HG03060 (cell line): ENCODE measurements around the gene TNFSF18.

ENCODE experiments used
- ATAC-seq: cut with Tn5 transposase; IDR thresholded peaks from one replicate; pipeline ENCODE4 v1.9.1; 2021; ENCODE audit warnings: low read depth, moderate number of reproducible peaks; ENCODE audit not compliant: unreplicated experiment

The TNFSF18 gene

DNA sequence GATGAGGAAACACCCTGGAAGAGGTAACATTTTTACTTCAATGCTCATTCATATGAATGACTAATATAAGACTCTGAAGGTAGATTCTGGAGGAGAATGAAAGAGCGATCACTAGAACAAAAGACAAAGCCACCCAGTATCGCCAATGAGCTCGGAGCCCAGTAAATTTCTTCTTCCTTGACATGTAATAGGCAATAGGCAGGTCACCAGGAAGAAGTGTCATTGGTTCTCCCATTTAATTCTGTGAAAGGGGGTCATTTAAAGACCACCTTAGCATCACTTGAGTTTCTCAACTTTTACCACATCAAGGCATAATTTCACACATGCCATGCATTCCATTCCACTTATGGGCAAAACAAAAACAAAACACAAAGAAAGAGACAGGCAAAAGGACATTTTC is 7.9 kb downstream of the TNFSF18 start:
- ATAC-seq: no peak

DNA sequence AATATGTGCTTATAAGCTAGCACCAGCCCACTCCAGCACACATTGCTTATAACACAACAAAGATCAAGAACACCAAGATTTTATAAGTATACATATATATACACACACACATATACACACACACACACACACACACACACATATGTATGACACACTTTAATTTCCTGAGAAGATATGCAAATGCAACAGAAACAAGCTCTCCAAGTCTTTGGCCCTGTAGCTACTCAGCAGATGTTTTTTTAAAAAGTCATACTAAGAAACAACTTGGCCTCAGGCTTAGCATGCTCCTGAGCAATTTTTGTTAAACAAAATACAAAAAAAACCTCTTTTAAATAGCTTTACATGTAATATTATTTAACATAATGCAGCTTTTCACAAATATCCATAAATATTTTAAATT is 11.1 kb downstream of the TNFSF18 start:
- no peak for ATAC-seq

DNA sequence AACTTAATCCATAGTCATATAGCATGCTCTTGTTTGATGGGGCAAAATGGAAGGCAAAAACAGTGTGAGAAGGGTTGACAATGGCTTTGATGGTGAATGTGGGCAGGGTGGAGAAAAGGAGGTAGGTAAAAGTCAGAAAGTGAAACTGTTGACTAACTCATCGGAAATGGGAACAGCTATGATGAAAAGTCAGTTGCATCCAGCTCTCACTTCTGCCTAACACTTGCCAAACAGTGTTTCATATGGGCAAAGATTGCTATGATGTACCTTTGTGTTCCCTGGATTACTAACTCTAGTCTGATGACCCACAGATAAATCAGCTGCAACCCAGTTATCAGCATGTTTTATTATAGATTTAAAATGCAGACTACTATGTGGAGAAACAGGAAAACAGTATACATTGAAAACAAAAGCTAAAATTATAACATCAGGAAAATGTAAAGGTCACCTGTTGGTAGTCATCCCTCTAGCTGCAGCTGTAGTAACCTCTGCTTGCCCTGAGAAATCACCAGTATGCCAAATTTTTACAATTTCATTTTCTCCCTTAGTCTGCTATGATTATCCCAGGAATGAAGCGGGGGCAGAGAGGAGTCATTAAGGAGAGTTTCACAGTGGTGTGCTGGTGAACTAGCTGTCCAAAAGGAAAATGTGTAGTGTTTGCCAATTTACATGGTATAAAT is 11.7 kb downstream of the TNFSF18 start:
- no peak for ATAC-seq

DNA sequence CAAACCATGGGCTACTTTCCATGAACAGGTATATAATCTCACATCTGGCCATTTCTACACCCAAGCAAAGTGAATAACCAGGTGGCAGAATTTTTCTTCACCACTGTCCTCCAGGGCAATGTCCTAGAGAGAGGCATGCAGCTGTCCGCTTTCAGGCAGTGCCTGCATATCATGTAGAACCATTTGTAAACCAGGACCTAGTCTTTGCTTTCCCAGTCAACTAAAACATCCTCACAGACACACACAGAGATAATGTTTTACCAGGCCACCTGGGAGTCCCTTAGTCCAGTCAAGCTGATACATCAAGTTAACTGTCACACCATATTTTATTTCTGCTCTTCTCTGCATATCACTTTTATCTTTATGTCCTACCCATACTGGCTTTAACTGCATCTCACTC is 26.2 kb downstream of the TNFSF18 start:
- no peak for ATAC-seq

DNA sequence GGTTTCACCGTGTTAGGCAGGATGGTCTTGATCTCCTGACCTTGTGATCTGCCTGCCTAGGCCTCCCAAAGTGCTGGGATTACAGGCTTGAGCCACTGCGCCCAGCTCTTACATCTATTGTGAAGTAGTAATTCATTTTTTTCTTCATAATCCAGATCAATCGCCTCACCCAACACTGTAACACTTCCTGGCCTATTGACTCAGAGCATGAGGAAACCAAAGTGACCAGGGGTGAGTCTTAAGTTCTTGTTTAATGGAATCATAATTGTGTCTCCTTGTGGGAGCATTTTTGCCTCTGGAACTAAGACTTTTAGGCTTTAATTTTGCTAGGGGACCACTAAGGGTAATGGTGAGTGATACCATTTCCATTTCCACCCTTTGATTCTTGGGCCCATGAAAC is 27.4 kb downstream of the TNFSF18 start:
- ATAC-seq: no peak

DNA sequence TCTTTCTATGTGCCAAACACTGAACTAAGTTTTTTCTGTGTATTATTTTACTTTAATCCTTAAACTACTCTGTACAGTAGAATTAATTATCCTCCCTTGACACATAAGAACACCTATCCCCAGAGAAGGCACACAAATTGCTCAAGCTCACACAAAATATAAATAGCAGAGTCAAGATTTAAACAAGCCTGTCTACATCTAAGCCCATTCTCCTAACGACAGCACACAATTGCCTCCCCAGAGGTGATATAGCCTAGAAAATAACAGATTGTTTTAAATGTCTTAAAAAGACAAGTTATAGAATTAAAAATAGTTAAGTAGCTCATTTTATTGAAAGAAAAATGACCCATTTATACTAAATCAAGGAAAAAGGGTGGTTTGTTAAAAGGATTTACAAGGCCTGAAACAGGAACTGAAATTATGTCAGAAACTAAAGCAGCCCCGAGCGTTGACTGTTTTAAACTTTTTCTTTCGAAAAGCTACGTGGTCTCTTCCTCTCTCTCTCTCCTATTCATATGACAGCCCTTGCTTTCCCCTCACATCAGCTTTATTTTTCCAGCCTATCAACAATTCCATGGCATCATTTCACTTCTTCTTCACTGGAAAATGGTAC is 30.5 kb downstream of the TNFSF18 start:
- peak; percentile 67 for ATAC-seq

DNA sequence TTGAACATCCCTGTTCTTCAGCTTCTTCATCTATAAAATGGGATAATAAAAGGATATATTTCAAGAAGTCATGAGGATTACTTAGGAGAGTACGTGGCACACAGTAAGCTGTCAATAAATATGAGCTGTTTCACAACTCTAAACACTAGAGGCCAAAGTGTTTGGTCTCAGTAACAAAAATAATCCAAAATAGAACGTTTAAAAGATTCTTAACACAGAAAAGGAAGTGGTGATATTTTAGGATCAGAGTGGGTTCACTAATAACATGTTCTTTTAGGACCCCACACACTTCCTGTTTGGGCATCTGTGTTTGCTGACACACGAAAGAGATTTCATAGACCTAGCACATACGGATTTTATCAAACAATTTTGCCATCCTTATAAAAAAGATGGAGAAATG is 32.9 kb downstream of the TNFSF18 start:
- no peak for ATAC-seq

DNA sequence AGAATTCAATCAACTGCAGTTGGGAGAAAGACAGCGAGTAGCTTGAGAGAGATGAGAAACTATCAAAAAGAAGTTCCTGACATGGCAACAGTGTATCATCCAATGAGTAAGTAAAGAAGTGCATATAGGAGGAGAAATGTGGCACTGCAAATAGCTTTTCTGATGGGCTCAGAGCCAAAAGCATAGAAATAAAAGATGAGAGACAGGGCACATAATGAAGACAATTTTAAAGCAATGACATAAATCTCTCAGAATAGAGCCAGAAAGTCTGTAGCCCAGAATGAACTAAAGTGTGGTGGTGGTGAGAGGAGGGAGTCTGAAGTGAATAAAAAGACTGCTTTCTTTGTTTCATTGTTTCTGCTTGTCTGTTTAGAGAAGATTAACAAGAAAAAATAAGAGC is 34.3 kb downstream of the TNFSF18 start:
- no peak for ATAC-seq

DNA sequence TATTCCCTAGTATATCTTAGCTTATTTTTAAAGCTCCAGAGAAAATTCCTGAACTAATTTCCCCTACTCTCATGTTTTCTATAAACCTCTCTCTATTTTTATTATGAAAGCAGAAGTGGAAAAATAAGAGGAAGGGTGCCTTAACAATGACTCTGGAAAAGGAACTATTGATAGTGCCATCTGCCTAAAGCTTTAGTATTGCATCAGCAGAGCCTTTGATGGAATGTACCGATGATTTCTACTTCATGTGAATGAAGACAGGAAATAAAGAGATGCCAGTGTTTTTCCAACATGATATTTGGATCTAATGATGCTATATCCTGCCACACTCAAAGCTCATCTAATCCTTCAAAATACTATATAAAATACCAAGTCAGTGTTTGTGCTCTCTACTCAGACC is 35.1 kb downstream of the TNFSF18 start:
- ATAC-seq: no peak

DNA sequence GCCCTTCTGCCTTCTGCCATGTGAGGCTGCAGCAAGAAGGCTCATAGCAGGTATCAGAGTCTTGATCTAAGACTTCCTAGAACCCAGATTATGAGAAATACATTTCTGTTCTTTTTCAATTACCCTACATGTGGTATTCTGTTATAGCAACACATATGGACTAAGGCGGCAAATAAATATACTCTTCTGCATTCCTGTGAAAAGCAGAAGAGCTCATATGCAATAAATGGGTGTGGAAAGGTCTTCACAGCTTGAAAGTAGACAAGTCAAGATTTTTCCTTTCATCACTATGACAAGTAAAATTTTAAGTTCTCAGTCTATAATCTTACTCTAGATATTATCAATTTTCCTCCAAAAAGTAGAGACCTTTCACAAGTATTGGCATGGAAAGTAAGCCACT is 36.6 kb downstream of the TNFSF18 start:
- no peak for ATAC-seq

DNA sequence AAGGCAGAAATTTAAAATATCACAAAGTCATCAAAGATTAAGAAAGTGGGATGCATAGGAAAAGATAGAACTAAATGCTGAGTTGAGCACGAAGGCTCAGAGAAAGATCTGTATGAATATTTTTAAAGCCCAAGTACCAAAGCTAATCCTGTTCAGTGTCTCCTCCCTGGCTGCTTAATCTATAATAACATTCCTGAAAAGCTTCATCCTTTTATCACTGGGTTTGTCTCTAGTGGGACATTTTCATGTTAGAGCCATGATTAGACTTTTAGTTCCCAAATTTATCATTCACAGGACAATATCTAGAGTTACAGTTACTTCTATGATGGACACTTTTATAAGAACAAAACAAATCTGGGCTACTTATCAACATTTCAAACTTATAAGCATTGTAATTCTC is 38.6 kb downstream of the TNFSF18 start:
- ATAC-seq: no peak

DNA sequence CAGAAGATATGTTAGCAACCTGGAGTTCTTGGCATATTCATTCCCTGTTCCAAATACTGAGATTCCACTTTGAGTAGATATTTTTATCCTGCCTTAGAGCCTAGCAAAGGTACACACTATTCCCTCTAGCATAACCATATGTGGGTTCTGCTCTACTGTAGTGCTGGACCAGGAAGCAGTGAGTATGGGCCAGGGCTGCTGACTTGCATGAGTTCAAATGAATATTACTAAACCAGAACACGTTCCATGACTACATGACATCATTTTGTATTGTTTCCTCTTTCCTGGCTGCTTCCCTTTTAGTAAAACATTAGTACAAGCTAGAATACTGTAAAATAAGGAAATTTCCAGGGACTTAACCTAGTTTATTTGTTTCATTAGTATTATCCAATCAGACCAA is 41.1 kb downstream of the TNFSF18 start:
- ATAC-seq: no peak

DNA sequence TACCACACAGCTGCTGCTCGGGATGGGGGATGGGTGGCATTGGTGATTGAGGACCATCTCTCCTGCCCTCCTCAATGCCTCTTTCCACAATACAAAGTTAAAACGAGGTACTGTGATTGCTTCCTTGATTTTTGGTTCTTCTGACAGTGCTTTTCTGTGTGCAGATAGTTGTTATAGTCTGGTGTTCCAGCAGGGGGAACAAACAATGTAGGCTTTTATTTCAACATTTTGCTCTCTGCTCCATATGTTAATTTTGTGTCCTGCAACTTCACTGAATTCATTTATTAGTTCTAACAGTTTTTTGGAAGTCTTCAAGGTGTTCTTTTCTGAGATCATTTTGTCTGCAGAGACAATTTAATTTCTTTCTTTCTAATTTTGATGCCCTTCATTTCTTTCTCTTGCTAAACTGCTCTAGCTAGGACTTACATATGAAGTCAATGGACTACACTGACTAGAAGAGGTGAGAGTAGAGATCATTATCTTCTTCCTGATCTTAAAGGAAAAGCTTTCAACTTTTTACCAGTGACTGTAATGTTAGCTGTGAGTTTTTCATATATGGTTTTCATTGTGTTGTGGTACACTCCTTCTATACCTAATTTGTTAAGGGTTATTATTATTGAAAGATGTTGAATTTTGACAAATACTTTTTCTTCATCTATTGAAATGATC is 45.4 kb downstream of the TNFSF18 start:
- ATAC-seq: no peak

DNA sequence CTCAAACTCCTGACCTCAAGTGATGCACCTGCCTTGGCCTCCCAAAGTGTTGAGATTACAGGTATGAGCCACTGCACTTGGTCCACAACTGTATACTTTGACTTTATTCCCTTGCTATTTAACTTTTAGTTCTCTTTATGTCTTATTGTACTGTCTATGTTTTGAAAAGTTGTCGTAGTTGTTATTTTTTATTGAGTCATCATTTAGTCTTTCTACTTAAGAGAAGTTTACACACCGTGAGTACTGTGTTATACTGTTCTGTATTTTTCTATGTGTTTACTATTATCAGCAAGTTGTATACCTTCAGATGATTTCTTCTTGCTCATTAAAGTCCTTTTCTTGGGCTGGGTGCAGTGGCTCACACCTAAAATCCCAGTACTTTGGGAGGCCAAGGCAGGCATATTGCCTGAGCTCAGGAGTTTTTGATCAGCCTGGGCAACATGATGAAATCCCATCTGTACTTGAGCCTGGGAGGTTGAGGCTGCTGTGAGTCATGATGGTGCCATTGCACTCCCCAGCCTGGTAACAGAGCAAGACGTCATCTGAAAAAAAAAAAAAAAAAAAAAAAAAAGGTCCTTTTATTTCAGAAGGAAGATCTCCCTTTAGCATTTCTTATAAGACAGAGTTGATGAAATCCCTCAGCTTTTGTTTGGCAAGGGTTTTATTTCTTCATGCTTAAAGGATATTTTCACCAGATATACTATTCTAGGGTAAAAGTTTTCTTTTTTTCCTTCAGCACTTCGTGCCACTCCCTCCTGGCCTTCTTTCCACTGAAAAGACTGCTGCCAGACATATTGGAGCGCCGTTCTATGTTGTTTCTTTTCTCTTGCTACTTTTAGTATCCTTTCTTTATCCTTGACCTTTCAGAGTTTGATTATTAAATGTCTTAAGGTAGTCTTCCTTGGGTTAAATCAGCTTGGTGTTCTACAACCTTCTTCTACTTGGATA is 47.6 kb downstream of the TNFSF18 start:
- no peak for ATAC-seq

DNA sequence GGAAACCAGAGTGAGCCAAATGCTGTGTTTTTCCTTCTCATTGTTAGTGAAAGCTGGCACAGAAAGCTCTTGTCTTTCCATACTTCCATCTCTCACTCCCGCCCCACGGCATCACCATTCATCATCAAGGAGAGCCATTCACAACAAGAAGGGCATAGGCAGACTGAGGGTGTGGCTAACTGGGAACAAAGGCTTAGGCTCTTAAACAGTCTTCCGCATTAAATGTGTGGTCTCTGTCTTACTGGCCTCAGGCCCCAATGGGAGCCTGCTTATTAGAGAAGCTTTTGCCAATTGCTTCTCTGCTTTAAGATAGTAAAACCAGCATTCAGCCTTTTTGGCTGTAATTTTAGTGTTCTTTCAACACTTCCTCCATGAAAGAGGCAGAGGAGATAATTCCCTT is 51.4 kb downstream of the TNFSF18 start:
- ATAC-seq: no peak

DNA sequence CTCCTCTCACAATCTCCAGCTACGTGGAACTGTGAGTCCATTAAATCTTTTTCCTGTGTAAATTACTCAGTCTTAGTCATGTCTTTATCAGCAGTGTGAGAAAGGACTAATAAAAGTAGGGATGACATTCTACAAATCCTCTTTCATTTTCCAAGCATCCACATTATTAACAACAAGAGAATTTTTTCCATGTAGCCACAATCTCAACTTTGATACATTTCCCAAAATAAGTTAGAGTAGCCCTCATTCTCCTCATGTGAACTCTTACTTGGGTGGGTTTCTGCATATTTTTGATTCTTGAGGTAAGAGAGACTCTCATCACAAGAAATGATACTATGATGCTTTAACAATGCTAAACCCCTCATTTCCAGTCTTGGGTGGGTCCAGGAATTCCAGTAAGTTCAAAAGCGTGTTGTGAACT is 52.8 kb downstream of the TNFSF18 start:
- ATAC-seq: no peak

DNA sequence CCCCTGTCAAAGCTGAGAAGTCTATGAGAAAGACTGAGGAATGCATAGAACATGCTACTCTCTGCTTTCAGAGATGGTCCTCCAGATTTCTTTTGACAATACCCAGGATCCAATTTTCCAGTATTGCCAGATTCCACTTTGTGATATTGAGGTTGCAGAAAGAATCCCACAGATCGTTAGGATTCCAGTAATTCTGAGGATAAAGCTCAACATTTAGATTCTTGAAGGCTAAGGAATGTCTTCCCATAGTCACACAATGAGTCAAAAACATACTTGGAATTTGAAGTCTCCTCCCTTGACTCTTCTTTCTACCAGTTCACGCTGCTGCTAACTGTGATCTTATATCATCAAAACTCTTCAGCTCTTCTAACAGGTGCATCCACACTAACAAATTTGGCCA is 57.1 kb downstream of the TNFSF18 start:
- no peak for ATAC-seq

DNA sequence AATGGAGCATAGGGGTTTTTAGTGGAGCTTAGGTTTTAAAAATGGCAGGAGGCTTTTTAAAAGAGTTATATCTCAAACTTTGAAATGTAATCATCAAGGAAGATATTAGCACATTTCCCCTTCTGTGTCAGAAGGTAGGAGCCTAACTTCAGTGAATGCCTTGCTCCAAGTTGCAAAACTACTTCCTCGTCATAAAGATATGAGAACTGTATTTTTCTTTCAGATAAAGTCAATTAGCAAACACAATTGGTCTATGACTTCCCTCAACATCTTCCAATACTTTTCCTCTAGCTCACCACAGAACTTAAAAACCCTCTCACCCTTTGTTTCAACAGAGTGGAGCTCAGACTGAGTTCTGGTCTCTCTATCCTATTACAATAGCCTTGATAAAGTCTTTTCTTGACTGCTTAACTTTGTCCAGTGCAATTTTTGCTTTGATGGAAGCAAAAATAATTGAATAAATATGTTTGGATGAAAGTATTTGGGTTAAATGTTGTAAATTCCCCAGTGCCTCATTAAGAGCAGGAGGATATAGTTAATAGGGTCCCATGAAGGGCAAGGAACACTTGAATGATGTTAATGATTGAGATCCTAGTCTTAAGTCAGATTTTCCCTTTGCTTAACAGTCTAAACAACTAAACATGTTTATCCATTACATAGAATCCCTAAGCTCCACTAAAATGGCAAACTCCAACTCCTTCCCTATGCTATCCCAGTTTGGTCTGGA is 58.9 kb downstream of the TNFSF18 start:
- ATAC-seq: no peak

DNA sequence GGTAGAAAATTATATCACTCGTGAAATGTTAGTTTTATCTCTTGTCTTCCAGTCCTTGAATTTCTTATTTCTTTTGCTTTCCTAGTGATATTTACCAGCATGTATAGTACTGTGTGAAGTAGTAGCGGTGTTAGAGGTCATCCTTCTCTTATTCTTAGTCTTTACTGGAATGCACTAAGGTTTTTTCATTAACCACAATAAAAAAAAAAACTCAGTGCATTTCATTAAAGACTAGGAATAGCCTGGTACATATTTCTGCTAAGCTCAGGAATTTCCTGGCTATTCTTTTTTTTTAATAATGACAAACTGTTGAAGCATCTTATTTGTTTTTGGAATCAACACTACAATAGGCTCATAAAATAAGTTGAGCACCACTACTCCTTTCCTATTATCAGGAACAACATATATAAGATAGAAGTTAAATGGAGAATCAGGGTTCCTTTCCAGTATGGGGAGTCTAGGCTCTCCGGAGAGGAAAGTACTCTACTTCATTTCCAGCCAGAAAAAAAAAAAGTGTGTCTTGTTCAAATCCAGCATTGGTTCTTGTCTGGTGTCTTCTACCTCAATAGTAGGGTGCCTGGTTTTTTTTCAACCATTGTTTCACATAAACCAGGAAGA is 60.0 kb downstream of the TNFSF18 start:
- ATAC-seq: no peak
